NCI-H2081 treated with DMSO at 0.1 percent for 48 hours (cell line): Measurements from ENCODE around the gene MRC2.
"Not testable (repeated sequence)": the region's sequence is repeated elsewhere in the genome, so short reads cannot be mapped to it uniquely, and the experiment has no call there.

ENCODE experiments used
- DNase-seq: peaks from one replicate; lab custom pipeline; 2025; lab: John Stamatoyannopoulos, UW

Gene MRC2

GRCh38 chr17:62679866-62680377, 52.5 kb downstream of the MRC2 start:
- no peak for DNase-seq

GRCh38 chr17:62680541-62681052, 53.1 kb downstream of the MRC2 start:
- DNase-seq, result no peak

GRCh38 chr17:62681061-62681938, 53.8 kb downstream of the MRC2 start:
- DNase-seq, result no peak

GRCh38 chr17:62681939-62682381, 54.5 kb downstream of the MRC2 start:
- DNase-seq, result no peak

- DNase-seq, result no peak
These were observed 56.7 kb downstream of the MRC2 start for GRCh38 chr17:62684179-62684578.

- no peak for DNase-seq
These were observed 60.5 kb downstream of the MRC2 start for GRCh38 chr17:62687997-62688396.

GRCh38 chr17:62688398-62689160, 61.1 kb downstream of the MRC2 start:
- no peak for DNase-seq

GRCh38 chr17:62689441-62690167, 62.1 kb downstream of the MRC2 start:
- no peak for DNase-seq

GRCh38 chr17:62690168-62690897, 62.9 kb downstream of the MRC2 start:
- DNase-seq, result no peak

GRCh38 chr17:62691589-62691915, 64.1 kb downstream of the MRC2 start:
- DNase-seq, result not testable (repeated sequence)

GRCh38 chr17:62692159-62692651, 64.7 kb downstream of the MRC2 start:
- DNase-seq, result no peak

GRCh38 chr17:62692721-62693431, 65.4 kb downstream of the MRC2 start:
- DNase-seq, result no peak

- no peak for DNase-seq
These were observed 66.3 kb downstream of the MRC2 start for GRCh38 chr17:62693616-62694409.

GRCh38 chr17:62695093-62695738, 67.7 kb downstream of the MRC2 start:
- DNase-seq, result not testable (repeated sequence)

- no peak for DNase-seq
These were observed 68.8 kb downstream of the MRC2 start for GRCh38 chr17:62696256-62696655.

- DNase-seq, result no peak
These were observed 69.4 kb downstream of the MRC2 start for GRCh38 chr17:62696726-62697490.

GRCh38 chr17:62698459-62698858, 71.0 kb downstream of the MRC2 start:
- not testable (repeated sequence) for DNase-seq

- no peak for DNase-seq
These were observed 73.7 kb downstream of the MRC2 start for GRCh38 chr17:62700964-62701705.
